ENCODE measurements around the gene ALPL.

- TF ChIP-seq CTCF (conservative IDR thresholded peaks at IDR 0.05; ENCODE audit: low read depth, low read length) (no peak), EZH2 (IDR thresholded peaks at IDR 0.05; ENCODE audit: borderline replicate concordance, low read depth, low read length, poor library complexity, severe bottlenecking) (no peak)
These were observed 23.3 kb downstream of the ALPL start for GRCh38 chr1:21532496-21532895.
